ENCODE data around the gene CCDC15. TPM values are rescaled to one million over a fixed set of nuclear protein-coding genes. Genes with fewer than 3 reads are reported as not detected.

CCDC15 gene
- polyA plus RNA-seq, 4 donors, result 0.22 to 2.2 (median 0.60) TPM

DNA sequence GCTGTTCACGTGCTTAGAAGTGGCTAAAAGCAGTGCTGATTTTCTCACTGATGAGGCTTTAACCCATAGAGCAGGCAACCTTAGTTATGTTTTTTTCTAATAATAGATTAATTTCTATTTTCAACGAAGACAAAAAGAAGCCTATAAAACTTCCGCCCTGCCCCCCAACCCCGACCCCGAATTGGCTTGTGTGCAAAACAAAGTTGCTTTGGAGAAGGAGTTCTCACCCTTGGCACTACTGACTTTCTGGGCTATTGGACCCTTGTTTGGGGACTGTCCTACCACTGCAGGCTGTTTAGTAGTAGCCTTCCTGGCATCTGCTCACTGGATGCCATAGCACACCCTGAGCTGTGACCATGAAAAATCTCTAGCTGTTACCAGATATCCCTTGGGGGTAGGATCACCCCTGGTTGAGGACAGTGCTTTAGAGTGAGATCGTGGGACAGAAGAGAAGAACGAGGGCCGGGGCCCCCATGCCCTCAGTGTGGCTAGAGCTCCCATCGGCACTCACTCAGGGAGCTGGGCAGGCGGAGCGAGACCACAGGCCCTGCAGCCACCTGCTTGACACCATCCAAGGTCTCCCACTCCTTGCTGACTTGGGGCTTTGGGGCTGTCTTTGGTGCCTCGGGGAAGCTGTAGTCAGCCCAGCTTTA is 126.0 kb downstream of the CCDC15 start:
- Histone ChIP-seq H3K27me3 (ENCODE audit: control insufficient read depth in 3 of 3, insufficient read depth in 3 of 3, low read length in 3 of 3) (no peaks in the 10 kb centered on the region), H3K4me3 (ENCODE audit: low read depth in 1 of 3, low read length in 3 of 3) (no peak overlapping the region), H3K4me1 (ENCODE audit: control insufficient read depth in 3 of 3, insufficient read depth in 2 of 3, low read depth in 1 of 3, low read length in 2 of 3) (peaks cover 0 to 18% (median 0%) of the 10 kb centered on the region in 3 donors), H3K27ac (ENCODE audit: low read depth in 1 of 3, low read length in 2 of 3) (no peak overlapping the region), H3K9me3 (ENCODE audit: control insufficient read depth in 2 of 2, insufficient read depth in 1 of 2, low read depth in 1 of 2, low read length in 1 of 2) (no peaks in the 10 kb centered on the region), H3K36me3 (ENCODE audit: control insufficient read depth in 3 of 3, insufficient read depth in 2 of 3, low read depth in 1 of 3, low read length in 3 of 3) (peaks cover 0 to 97% (median 0%) of the 10 kb centered on the region in 3 donors)
- WGBS, 3 donors, result 90 to 93% (median 92%) methylated on average over 12 of the region's 12 CpGs
- FAIRE-seq (no peak), DNase-seq (no peak)

DNA sequence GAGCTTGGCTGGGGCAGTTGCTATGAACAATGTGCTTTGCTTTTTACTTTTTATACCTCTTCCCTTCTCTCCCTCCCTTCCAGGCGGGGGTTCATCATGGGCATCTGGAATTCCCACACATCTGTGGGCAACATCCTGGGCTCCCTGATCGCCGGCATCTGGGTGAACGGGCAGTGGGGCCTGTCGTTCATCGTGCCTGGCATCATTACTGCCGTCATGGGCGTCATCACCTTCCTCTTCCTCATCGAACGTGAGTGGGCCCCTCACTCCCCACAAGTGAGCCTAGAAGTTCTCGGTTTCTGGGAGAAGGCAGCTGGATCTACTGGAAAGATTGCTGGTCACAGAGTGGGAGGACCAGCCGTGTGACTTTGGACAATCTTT is 126.5 kb downstream of the CCDC15 start:
- Histone ChIP-seq H3K9me3 (ENCODE audit: control insufficient read depth in 2 of 2, insufficient read depth in 1 of 2, low read depth in 1 of 2, low read length in 1 of 2) (no peaks in the 10 kb centered on the region), H3K36me3 (ENCODE audit: control insufficient read depth in 3 of 3, insufficient read depth in 2 of 3, low read depth in 1 of 3, low read length in 3 of 3) (peaks cover 0 to 97% (median 0%) of the 10 kb centered on the region in 3 donors), H3K27ac (ENCODE audit: low read depth in 1 of 3, low read length in 2 of 3) (no peak overlapping the region), H3K27me3 (ENCODE audit: control insufficient read depth in 3 of 3, insufficient read depth in 3 of 3, low read length in 3 of 3) (no peaks in the 10 kb centered on the region), H3K4me1 (ENCODE audit: control insufficient read depth in 3 of 3, insufficient read depth in 2 of 3, low read depth in 1 of 3, low read length in 2 of 3) (peaks cover 0 to 13% (median 0%) of the 10 kb centered on the region in 3 donors), H3K4me3 (ENCODE audit: low read depth in 1 of 3, low read length in 3 of 3) (no peak overlapping the region)
- WGBS, 3 donors, result 91 to 95% (median 93%) methylated on average over 12 of the region's 12 CpGs
- DNase-seq (no peak), FAIRE-seq (no peak)

DNA sequence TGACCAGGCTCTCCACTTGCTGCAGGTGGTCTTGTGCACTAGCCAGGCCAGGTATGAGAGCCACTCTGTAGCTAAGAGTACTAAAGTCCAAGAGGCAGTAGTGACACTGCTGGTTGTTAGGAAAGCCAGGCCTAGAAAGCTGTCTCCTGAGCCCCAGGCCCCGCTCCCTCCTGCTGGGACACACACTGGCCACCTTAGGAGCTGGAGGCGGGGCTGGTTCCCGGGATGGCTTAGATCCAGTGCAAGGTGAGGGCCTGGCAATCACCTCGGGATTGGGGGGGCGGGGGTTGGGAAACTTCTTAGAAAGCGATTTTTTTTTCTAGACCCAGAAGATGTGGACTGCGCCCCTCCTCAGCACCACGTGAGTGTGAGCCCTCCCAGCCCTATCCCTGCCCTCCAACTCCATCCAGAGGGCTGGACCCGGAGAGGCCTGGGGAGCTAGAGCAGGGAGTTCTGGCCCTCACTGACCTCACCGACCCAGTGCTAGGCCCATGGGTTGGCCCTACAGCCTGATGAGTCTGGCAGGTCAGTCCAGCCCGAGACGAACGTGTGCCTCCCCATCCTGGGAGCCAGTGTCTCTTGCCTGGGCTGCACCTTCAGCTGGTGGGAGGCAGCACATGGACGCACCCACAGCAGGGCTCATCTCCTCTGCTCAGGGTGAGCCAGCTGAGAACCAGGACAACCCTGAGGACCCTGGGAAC is 127.2 kb downstream of the CCDC15 start:
- no peaks in the 10 kb centered on the region for H3K9me3 ChIP-seq (ENCODE audit: control insufficient read depth in 2 of 2, insufficient read depth in 1 of 2, low read depth in 1 of 2, low read length in 1 of 2)
- H3K27ac ChIP-seq (ENCODE audit: low read depth in 1 of 3, low read length in 2 of 3), result no peak overlapping the region
- peaks cover 0 to 5% (median 0%) of the 10 kb centered on the region in 3 donors for H3K4me1 ChIP-seq (ENCODE audit: control insufficient read depth in 3 of 3, insufficient read depth in 2 of 3, low read depth in 1 of 3, low read length in 2 of 3)
- H3K36me3 ChIP-seq (ENCODE audit: control insufficient read depth in 3 of 3, insufficient read depth in 2 of 3, low read depth in 1 of 3, low read length in 3 of 3), result peaks cover 0 to 99% (median 0%) of the 10 kb centered on the region in 3 donors
- WGBS, 3 donors, result 70 to 76% (median 75%) methylated on average over 14 of the region's 14 CpGs
- no peaks in the 10 kb centered on the region for H3K27me3 ChIP-seq (ENCODE audit: control insufficient read depth in 3 of 3, insufficient read depth in 3 of 3, low read length in 3 of 3)
- no peak for FAIRE-seq
- H3K4me3 ChIP-seq (ENCODE audit: low read depth in 1 of 3, low read length in 3 of 3), result no peak overlapping the region
- no peak for DNase-seq

DNA sequence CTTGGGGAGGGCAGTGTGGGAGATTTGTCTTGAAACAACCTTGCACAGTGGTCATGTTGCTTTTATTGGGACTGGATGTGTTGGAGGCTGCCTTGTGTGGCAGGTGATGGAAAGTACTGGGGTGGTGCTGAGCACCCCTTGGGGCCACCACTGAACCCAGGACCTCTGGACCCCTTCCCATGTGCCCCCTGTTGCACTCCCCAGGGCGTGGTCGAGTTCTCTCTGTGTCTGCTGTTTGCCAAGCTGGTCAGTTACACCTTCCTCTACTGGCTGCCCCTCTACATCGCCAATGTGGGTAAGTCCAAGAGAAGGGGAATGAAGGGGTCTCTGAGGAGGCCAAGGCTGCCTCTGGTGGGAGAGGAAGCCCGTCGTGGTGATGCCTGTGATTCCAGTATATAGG is 128.0 kb downstream of the CCDC15 start:
- Histone ChIP-seq H3K36me3 (ENCODE audit: control insufficient read depth in 3 of 3, insufficient read depth in 2 of 3, low read depth in 1 of 3, low read length in 3 of 3) (peaks cover 0 to 99% (median 6%) of the 10 kb centered on the region in 3 donors), H3K27me3 (ENCODE audit: control insufficient read depth in 3 of 3, insufficient read depth in 3 of 3, low read length in 3 of 3) (no peaks in the 10 kb centered on the region), H3K4me1 (ENCODE audit: control insufficient read depth in 3 of 3, insufficient read depth in 2 of 3, low read depth in 1 of 3, low read length in 2 of 3) (no peaks in the 10 kb centered on the region), H3K27ac (ENCODE audit: low read depth in 1 of 3, low read length in 2 of 3) (no peak overlapping the region), H3K9me3 (ENCODE audit: control insufficient read depth in 2 of 2, insufficient read depth in 1 of 2, low read depth in 1 of 2, low read length in 1 of 2) (no peaks in the 10 kb centered on the region), H3K4me3 (ENCODE audit: low read depth in 1 of 3, low read length in 3 of 3) (no peak overlapping the region)
- no peak for FAIRE-seq
- no peak for DNase-seq
- WGBS, 3 donors, result 79 to 86% (median 85%) methylated on average over 5 of the region's 5 CpGs

DNA sequence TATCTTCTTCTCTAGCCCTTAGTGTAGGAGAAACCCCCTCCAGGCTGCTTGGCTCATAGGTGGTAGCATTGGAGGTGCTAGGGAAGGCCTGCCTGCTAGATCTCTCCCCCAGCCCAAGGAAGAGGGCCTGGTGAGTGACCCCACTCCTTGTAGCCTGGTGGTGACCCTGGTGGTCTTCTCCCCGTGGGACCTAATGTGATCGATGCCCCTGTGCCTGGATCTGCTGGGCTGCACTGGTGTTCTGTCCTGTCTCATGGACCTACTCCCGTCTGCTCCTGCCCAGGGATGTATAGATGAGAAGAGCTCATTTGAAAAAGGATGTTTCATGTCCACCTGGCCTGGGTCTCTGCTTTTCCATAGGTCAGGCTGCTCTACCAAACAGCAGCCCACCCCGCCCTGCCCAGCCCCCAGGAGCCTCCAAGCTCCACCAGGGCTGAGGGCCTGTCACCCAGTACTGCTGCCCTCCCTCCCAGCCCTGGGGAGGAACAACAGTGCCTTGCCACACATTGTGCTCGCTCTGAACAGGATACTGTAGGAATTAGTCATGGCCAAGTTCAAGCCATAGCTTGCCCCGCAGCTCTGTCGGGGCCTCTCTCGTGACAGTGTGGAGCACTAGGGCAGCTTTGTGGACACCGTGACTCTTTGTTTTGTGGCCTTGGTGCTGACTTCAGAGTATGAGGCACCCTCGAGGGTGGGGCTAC is 128.8 kb downstream of the CCDC15 start:
- no peaks in the 10 kb centered on the region for H3K4me1 ChIP-seq (ENCODE audit: control insufficient read depth in 3 of 3, insufficient read depth in 2 of 3, low read depth in 1 of 3, low read length in 2 of 3)
- peaks cover 0 to 96% (median 7%) of the 10 kb centered on the region in 3 donors for H3K36me3 ChIP-seq (ENCODE audit: control insufficient read depth in 3 of 3, insufficient read depth in 2 of 3, low read depth in 1 of 3, low read length in 3 of 3)
- no peak overlapping the region for H3K4me3 ChIP-seq (ENCODE audit: low read depth in 1 of 3, low read length in 3 of 3)
- H3K27me3 ChIP-seq (ENCODE audit: control insufficient read depth in 3 of 3, insufficient read depth in 3 of 3, low read length in 3 of 3), result no peaks in the 10 kb centered on the region
- H3K9me3 ChIP-seq (ENCODE audit: control insufficient read depth in 2 of 2, insufficient read depth in 1 of 2, low read depth in 1 of 2, low read length in 1 of 2), result no peaks in the 10 kb centered on the region
- WGBS, 3 donors, result 76 to 83% (median 82%) methylated on average over 10 of the region's 10 CpGs
- no peak for FAIRE-seq
- DNase-seq, result no peak
- H3K27ac ChIP-seq (ENCODE audit: low read depth in 1 of 3, low read length in 2 of 3), result no peak overlapping the region

DNA sequence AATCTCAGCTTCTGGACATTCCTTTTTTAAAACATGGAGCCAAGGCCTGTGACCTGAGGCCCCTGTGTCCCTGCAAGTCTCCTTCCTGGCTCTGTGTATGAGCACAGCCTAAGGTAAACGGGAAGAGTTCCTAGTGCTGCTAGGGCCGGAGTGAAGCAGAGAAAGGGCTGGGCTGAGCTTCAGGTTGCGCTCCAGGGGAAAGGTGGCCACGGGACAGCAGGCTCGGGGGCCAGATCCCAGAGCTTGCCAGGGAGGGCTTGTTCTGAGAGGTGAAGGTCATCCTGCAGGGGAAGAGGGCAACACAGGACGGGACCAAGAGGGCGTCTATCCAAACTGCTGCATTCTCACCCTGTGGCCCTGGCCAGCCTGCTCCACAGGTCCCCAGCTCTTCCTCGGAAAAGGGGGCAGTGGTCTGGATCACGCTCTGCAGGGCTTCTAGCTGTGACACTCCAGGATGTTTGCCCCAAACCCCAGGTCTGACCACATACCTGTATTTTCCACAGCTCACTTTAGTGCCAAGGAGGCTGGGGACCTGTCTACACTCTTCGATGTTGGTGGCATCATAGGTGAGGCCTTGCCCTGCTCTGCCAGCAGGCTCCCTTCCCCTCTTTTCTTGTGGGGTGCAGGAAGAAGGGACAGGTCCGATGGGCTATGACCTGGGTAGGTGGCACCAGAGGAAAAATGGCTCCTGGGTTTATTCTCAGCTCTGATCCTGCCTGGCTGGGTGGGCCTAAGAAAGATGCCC is 129.5 kb downstream of the CCDC15 start:
- Histone ChIP-seq H3K9me3 (ENCODE audit: control insufficient read depth in 2 of 2, insufficient read depth in 1 of 2, low read depth in 1 of 2, low read length in 1 of 2) (no peaks in the 10 kb centered on the region), H3K4me1 (ENCODE audit: control insufficient read depth in 3 of 3, insufficient read depth in 2 of 3, low read depth in 1 of 3, low read length in 2 of 3) (no peaks in the 10 kb centered on the region), H3K36me3 (ENCODE audit: control insufficient read depth in 3 of 3, insufficient read depth in 2 of 3, low read depth in 1 of 3, low read length in 3 of 3) (peaks cover 0 to 96% (median 7%) of the 10 kb centered on the region in 3 donors), H3K4me3 (ENCODE audit: low read depth in 1 of 3, low read length in 3 of 3) (no peak overlapping the region), H3K27me3 (ENCODE audit: control insufficient read depth in 3 of 3, insufficient read depth in 3 of 3, low read length in 3 of 3) (no peaks in the 10 kb centered on the region), H3K27ac (ENCODE audit: low read depth in 1 of 3, low read length in 2 of 3) (no peak overlapping the region)
- WGBS, 3 donors, result 75 to 86% (median 76%) methylated on average over 11 of the region's 11 CpGs
- FAIRE-seq (no peak), DNase-seq (no peak)

DNA sequence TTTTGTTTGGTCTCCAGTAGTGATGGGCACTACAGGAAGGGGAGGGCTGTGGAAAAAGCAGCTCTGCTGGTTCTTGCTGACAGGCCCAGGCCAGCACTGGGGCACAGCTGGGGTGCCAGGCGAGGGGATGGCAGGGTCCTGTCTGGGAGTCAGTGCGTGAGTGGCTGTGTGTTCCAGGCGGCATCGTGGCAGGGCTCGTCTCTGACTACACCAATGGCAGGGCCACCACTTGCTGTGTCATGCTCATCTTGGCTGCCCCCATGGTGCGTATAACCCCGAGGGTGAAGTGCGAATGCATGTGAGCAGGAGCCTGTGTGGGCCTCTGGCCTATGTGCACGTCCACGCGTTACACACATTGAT is 130.0 kb downstream of the CCDC15 start:
- FAIRE-seq, result no peak
- WGBS, 3 donors, result 92 to 96% (median 95%) methylated on average over 11 of the region's 11 CpGs
- no peak for DNase-seq
- Histone ChIP-seq H3K36me3 (ENCODE audit: control insufficient read depth in 3 of 3, insufficient read depth in 2 of 3, low read depth in 1 of 3, low read length in 3 of 3) (peaks cover 0 to 96% (median 7%) of the 10 kb centered on the region in 3 donors), H3K27ac (ENCODE audit: low read depth in 1 of 3, low read length in 2 of 3) (no peak overlapping the region), H3K27me3 (ENCODE audit: control insufficient read depth in 3 of 3, insufficient read depth in 3 of 3, low read length in 3 of 3) (no peaks in the 10 kb centered on the region), H3K4me3 (ENCODE audit: low read depth in 1 of 3, low read length in 3 of 3) (no peak overlapping the region), H3K9me3 (ENCODE audit: control insufficient read depth in 2 of 2, insufficient read depth in 1 of 2, low read depth in 1 of 2, low read length in 1 of 2) (no peaks in the 10 kb centered on the region), H3K4me1 (ENCODE audit: control insufficient read depth in 3 of 3, insufficient read depth in 2 of 3, low read depth in 1 of 3, low read length in 2 of 3) (no peaks in the 10 kb centered on the region)

DNA sequence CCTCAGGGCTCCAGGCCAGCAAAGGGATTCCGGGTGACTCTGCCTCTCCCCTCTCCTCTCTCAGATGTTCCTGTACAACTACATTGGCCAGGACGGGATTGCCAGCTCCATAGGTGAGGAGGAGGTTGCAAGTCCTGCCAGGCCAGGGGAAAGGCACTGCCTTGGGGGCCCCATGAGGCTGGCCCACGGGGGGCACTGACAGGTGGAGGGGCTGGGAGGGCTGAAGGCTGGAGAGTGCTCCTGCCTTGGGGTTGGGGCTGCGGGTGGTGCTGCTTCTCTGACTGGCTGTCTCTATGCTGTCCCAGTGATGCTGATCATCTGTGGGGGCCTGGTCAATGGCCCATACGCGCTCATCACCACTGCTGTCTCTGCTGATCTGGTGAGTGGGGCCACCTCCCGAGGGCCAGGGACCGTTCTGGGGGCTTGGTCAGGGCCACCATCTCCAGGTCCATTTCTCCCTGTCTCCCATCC is 130.8 kb downstream of the CCDC15 start:
- Histone ChIP-seq H3K4me1 (ENCODE audit: control insufficient read depth in 3 of 3, insufficient read depth in 2 of 3, low read depth in 1 of 3, low read length in 2 of 3) (no peaks in the 10 kb centered on the region), H3K27ac (ENCODE audit: low read depth in 1 of 3, low read length in 2 of 3) (no peak overlapping the region), H3K36me3 (ENCODE audit: control insufficient read depth in 3 of 3, insufficient read depth in 2 of 3, low read depth in 1 of 3, low read length in 3 of 3) (peaks cover 0 to 90% (median 7%) of the 10 kb centered on the region in 3 donors), H3K27me3 (ENCODE audit: control insufficient read depth in 3 of 3, insufficient read depth in 3 of 3, low read length in 3 of 3) (no peaks in the 10 kb centered on the region), H3K4me3 (ENCODE audit: low read depth in 1 of 3, low read length in 3 of 3) (no peak overlapping the region), H3K9me3 (ENCODE audit: control insufficient read depth in 2 of 2, insufficient read depth in 1 of 2, low read depth in 1 of 2, low read length in 1 of 2) (no peaks in the 10 kb centered on the region)
- DNase-seq (no peak), FAIRE-seq (no peak)
- 84 to 90% (median 87%) methylated on average over 7 to 8 of the region's 8 CpGs for WGBS, 3 donors
